Measurements from ENCODE around the gene HES6. TPM values are rescaled to one million over a fixed set of nuclear protein-coding genes. Genes with fewer than 3 reads are reported as not detected.
"Not testable (repeated sequence)": the region's sequence is repeated elsewhere in the genome, so short reads cannot be mapped to it uniquely, and the experiment has no call there.

The HES6 gene
- polyA plus RNA-seq, 1 donor, result 3.7 TPM

GRCh38 chr2:238274152-238274865, 34.5 kb upstream of the HES6 start:
- no peak for DNase-seq

- DNase-seq, result not testable (repeated sequence)
Measured at GRCh38 chr2:238273433-238273832, 33.6 kb upstream of the HES6 start.

DNA sequence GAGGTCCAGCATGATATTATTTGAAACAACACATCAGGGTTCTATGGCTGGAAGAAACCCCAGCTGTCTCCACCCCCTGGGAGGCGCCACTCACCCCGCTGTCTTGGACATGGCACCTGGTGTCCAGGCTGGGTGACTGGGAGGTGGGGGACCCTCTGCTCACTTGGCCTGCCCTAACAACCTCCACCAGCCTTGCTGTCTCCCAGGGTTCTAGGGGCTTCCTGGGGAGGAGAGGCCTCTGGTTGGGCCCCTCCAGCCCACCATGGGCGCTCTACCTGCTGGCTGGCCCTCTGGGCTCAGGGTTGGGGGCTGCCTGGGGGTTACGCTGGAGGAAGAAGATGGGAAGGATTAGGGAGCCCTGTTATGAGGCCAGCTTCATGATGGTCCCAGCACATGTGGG, 32.3 kb upstream of the HES6 start:
- no peak for DNase-seq

DNA sequence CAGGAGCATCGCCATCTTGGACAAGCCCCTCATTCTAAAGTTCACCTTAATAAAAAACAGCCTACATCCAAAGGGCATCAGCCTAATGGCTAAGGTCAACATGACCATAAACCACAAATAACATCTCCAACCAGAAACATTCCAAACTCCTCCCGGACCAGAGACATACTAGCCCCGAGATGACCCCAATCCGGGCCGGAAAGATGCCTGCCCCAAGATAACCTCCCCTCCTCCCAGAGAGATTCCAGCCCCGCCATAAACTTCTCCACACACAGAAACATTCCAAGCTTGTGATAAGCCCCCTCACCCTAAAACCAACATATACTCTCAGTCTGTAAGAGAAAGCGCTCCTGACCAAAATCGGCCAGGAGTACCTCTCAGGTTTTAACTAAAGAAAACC, 31.8 kb upstream of the HES6 start:
- not testable (repeated sequence) for DNase-seq

DNA sequence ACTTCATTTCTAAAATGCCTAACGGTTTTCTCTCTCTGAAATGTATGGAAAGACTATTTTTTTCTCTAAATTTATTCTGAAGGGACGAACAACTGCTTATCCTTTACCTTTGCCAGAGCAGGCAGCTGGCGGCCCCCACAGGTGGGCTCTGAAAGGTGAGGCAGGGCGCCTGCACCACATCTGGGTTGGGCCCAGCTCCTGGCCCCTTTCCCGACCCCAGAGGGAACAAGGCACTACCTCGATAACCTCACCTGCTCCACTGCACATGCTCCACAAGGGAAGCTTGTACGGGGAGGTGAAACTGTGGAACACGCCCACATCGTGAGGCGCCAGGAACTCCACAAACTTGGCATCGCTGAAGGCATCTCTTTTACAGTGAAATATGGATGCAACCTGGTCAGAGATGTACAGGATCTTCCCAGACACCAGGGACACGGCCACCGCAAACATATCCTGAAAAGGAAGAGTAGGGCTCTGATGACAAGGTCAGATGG, 31.3 kb upstream of the HES6 start:
- DNase-seq, result no peak

- no peak for DNase-seq
Measured at GRCh38 chr2:238270606-238271005, 30.8 kb upstream of the HES6 start.

- no peak for DNase-seq
Measured at GRCh38 chr2:238269741-238270140, 29.9 kb upstream of the HES6 start.

DNA sequence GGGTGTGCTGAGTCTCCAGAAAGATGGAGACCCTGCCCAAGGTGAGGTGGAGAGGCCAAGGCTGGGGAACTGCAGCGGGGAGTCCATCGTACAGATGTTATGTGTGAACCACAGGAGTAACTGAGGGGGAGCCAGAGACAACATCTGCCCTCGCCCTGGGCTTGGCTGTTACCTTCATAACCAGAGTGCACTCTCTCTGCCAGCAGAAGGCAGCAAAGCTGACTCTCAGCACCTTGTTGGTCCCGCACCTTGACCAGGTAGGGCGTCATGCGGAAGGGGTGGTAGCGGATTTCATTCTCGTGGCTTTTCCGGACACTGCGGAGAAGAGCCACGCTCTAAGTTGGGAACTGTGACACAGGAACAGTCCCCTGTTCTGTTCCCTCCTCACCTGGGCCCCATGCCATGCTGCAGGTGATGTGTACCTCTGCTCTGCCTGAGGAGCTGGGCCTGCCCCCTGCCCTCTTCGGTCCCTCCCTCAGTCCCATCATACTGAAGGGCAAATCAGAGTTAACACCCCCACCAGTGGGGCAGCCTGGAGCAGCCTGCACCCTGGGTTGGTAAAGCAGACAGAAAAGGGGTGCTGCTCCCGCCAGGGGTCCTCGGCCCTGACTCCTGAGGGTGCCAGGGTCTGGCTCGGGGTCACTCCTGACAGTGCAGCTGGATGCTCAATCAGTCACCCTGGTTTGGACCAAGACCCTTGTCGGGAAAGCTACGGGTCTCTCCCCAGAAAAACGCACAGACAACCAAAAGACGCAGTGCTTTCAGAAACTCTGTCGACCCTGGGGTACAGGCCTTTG, 28.2 kb upstream of the HES6 start:
- no peak for DNase-seq

DNA sequence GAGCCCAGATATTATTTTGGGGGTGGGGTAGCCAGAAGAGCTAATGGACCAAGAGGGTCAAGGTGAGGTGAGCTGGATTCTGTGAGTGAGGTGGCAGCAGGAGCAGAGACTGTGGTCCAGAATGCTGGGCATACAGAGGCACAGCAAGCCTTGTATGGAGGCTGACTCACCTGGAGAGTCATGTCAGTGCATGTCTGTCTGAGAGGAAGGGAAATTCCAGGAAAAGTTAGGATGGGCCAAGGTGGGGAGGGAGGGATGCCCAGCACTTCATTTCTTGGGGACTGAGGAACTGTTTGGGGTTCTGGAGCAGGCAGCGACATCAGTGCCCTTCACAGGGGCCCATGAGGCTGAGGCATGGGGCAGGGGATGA, 27.5 kb upstream of the HES6 start:
- DNase-seq, result no peak

- no peak for DNase-seq
Measured at GRCh38 chr2:238265605-238266004, 25.8 kb upstream of the HES6 start.

GRCh38 chr2:238264072-238264460, 24.2 kb upstream of the HES6 start:
- DNase-seq, result no peak

DNA sequence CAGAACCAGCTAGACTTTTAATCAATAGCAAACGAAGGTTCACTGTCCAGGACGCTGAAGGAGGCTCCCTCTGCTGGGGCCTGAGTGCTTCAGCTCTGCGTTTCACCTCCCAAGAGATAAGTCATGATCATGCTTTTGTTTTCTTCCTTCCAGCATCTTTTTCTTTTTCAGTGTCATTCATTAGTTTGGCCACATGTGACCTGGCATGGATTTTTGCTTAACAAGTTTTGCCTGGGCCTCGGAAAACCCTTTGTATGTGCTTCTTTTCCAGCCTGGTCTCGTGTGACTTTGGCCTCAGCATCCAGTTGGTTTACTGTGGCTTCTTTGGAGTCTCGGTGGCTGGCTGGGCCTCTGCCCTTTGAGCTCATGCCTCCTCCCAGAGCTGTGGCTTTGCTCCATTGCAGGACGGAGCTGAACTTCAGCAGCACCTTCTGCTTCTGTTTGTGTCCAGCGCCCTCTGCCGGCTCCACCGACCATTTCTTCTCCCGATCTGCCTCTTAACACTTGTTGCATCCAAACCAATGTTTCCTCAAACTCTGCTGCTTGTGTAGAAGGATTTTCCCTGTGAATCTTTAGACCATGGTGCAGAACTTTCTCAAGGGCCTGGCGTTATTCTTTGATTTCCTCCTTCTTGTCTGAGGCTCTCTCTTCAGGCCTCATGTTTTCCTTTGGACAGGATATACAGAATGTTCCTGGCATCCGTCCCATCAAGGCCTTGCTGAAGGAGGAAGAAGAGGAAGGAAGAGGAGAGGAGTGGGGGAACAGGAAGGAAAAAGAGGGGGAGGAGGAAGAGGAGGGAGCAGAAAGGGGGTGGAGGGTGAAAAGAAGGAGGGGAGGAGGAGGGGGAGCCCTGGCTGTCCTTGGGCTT, 23.6 kb upstream of the HES6 start:
- peak; percentile 89 for DNase-seq

DNA sequence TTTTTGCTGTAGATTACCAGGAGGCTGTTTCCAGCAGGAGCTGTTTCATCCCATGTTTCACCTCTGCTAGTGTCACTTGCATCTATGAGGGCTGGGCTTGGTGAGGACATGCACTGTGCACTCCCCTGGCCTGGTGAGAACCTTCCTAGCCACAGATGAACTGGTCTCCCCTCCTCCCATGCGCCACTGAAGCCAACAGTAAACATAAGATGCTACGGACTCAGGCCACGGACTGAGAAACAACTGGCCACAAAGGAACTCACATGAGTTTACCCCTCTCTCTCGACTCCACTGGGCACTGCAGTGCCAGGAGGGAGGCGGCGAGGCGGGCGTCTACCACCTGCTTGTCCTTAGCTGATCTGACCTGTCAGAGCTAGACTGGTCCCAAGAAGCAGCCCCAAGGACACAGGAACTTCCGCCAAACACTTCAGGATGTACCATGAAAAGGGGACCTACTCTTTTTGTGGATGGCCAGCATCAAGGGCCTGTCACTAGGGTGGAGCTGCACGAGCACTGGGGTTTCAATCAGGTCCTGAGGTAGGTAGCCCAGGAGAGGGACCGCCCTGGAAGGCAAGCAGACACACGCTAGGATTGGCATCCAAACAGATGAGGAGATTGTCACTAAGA, 22.8 kb upstream of the HES6 start:
- DNase-seq, result no peak

DNA sequence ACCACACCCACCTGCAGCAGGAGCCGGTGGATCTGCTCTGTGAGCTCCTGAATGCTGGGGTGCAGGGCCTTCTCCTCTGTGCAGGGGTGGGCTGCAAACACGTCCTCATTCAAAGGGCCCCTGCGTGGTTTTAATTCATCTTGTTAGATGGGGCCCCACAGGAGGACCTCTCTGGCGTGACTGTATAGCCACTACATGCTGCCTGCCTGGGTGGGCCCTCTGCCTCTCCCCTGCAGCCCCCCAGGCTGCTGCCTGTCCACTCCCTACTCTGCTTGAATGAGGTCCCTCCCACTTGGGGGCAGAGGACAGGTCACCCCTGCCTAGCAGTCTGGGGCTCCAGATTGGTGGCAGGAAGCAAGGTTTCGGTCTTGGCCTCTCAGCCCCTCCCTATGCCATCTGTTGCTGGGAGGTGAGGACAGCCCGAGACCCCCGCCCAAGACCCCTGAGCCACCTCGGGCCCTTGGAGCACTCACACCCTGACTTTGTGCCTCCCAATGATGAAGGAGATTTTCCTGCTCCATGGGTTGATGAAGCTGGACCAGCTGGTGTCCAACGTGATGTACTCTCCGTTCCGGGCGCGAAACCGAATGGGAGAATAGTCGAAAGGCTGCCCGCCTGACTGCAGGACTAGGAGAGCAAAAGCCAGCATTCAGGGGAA, 22.0 kb upstream of the HES6 start:
- no peak for DNase-seq

- no peak for DNase-seq
Measured at GRCh38 chr2:238260883-238261282, 21.0 kb upstream of the HES6 start.

GRCh38 chr2:238259061-238260020, 19.5 kb upstream of the HES6 start:
- DNase-seq, result no peak

DNA sequence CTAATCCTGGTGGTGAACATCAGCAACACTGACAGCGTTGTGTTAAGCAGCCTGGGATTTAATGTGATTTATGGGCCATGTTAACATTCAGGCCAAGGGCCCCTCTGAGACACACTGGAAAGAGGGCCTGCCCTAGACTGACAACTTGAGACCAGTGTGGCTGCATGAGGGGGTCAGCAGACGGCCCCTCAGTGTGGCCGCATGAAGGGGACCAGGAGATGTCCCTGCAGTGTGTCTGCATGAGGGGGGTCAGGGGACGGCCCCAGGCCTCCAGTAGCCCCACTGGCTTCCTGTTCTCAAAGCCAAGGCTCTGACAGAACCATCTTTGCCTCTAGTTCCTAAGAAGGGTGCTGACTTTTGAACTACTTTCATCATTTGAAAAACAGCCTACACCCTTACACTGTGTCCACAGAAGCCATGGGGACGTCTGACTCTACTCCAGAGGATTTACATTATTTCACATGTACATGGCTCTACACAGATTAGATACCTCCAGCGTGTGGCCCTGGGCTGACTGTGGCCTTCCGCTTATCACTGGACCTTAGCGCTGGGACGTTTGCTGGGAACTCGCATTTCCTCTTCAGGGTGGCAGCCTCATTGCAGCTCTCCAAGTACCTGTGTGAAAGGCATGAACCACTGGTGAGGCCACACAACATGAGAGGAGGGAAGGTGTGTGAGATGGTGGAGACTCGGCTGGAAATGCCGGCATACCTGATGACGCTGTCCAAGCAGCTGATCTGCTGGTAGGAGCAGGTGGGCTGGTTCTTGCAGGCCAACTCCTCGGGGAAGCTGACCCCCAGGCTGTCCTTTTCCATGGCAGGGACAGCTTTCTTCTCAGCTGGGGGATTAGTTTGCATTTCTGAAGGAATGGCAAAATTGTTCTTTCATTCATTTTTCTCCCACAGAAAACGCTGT, 18.2 kb upstream of the HES6 start:
- no peak for DNase-seq

DNA sequence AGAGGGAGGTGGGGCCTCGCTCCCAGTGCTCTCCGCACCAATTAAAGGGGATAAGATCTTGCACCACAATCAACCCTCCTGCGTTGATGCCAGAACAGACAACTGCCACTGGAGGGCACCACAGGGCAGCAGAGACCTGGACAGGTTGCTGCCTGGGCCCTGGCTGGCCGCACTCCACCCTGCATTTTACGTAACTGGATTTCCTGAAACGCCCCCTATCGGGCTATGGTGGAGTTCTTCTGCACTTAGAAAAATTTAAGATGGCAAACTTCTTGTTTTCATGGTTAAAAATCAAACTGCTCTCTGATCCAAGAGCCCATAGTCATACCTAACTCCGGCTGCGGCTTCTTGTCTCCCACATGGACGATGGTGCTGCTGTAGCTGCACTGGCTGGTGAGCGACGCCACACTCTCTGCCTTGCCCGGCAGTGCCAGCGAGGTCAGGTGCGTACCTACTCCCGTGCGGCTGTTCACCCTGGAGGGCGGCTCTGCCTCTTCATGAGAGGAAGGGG, 16.8 kb upstream of the HES6 start:
- DNase-seq, result peak; percentile 83

- no peak for DNase-seq
Measured at GRCh38 chr2:238256111-238256510, 16.3 kb upstream of the HES6 start.
